Stimulated activated CD4-positive, alpha-beta T cell treated with anti-CD3 and anti-CD28 coated beads, Interleukin-15, amount 100 ng/mL, for 24 hours (primary cell): ENCODE data around the gene DUS2.
"Not testable (repeated sequence)": the region's sequence is repeated elsewhere in the genome, so short reads cannot be mapped to it uniquely, and the experiment has no call there.

Source experiments
- DNase-seq: peaks from one replicate; pipeline ENCODE4 v3.0.0-alpha.2; 2020

DUS2 gene

GRCh38 chr16:68022728-68023537 is at the start of gene DUS2, which contains the start of gene DDX28:
TSS of gene DUS2 (plus strand) at chr16:68023284. CDS start at chr16:68038024, 14,740 bp downstream.
TSS of gene DDX28 (minus strand) at chr16:68023232. CDS start at chr16:68023202, 30 bp downstream.
- peak; percentile 94 for DNase-seq

- DNase-seq, result no peak
Observed at GRCh38 chr16:67975321-67976105, 47.6 kb upstream of the DUS2 start.

GRCh38 chr16:67976205-67976604 is 46.9 kb upstream of the DUS2 start:
- DNase-seq, result no peak

GRCh38 chr16:67977005-67977404 is 46.1 kb upstream of the DUS2 start:
- no peak for DNase-seq

GRCh38 chr16:67977469-67978227 is 45.4 kb upstream of the DUS2 start:
- no peak for DNase-seq

- DNase-seq, result no peak
Observed at GRCh38 chr16:67979955-67980678, 43.0 kb upstream of the DUS2 start, which contains the start of gene DPEP3. TSS of gene DPEP3 (minus strand) at chr16:67980499. CDS start at chr16:67980380, 119 bp downstream.

- DNase-seq, result no peak
Observed at GRCh38 chr16:67982011-67982696, 40.9 kb upstream of the DUS2 start.

- DNase-seq, result no peak
Observed at GRCh38 chr16:67986949-67987348, 36.1 kb upstream of the DUS2 start.

- DNase-seq, result no peak
Observed at GRCh38 chr16:67987460-67988160, 35.5 kb upstream of the DUS2 start.

GRCh38 chr16:67988675-67989074 is 34.4 kb upstream of the DUS2 start:
- no peak for DNase-seq

- no peak for DNase-seq
Observed at GRCh38 chr16:67989322-67990017, 33.6 kb upstream of the DUS2 start.

GRCh38 chr16:67990018-67990386 is 33.1 kb upstream of the DUS2 start:
- no peak for DNase-seq

GRCh38 chr16:67992661-67993206 is 30.4 kb upstream of the DUS2 start:
- no peak for DNase-seq

- peak; percentile 91 for DNase-seq
Observed at GRCh38 chr16:67993207-67994039, 29.7 kb upstream of the DUS2 start.

- DNase-seq, result not testable (repeated sequence)
Observed at GRCh38 chr16:67994040-67994408, 29.1 kb upstream of the DUS2 start.

- peak; percentile 51 for DNase-seq
Observed at GRCh38 chr16:67995423-67995822, 27.7 kb upstream of the DUS2 start.

- no peak for DNase-seq
Observed at GRCh38 chr16:67996666-67997065, 26.4 kb upstream of the DUS2 start.

GRCh38 chr16:67998231-67998778 is 24.8 kb upstream of the DUS2 start:
- not testable (repeated sequence) for DNase-seq
